ENCODE results near the gene SYDE1.
"Not testable (repeated sequence)": the region's sequence is repeated elsewhere in the genome, so short reads cannot be mapped to it uniquely, and the experiment has no call there.

SYDE1 gene, protein sequence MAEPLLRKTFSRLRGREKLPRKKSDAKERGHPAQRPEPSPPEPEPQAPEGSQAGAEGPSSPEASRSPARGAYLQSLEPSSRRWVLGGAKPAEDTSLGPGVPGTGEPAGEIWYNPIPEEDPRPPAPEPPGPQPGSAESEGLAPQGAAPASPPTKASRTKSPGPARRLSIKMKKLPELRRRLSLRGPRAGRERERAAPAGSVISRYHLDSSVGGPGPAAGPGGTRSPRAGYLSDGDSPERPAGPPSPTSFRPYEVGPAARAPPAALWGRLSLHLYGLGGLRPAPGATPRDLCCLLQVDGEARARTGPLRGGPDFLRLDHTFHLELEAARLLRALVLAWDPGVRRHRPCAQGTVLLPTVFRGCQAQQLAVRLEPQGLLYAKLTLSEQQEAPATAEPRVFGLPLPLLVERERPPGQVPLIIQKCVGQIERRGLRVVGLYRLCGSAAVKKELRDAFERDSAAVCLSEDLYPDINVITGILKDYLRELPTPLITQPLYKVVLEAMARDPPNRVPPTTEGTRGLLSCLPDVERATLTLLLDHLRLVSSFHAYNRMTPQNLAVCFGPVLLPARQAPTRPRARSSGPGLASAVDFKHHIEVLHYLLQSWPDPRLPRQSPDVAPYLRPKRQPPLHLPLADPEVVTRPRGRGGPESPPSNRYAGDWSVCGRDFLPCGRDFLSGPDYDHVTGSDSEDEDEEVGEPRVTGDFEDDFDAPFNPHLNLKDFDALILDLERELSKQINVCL

DNA sequence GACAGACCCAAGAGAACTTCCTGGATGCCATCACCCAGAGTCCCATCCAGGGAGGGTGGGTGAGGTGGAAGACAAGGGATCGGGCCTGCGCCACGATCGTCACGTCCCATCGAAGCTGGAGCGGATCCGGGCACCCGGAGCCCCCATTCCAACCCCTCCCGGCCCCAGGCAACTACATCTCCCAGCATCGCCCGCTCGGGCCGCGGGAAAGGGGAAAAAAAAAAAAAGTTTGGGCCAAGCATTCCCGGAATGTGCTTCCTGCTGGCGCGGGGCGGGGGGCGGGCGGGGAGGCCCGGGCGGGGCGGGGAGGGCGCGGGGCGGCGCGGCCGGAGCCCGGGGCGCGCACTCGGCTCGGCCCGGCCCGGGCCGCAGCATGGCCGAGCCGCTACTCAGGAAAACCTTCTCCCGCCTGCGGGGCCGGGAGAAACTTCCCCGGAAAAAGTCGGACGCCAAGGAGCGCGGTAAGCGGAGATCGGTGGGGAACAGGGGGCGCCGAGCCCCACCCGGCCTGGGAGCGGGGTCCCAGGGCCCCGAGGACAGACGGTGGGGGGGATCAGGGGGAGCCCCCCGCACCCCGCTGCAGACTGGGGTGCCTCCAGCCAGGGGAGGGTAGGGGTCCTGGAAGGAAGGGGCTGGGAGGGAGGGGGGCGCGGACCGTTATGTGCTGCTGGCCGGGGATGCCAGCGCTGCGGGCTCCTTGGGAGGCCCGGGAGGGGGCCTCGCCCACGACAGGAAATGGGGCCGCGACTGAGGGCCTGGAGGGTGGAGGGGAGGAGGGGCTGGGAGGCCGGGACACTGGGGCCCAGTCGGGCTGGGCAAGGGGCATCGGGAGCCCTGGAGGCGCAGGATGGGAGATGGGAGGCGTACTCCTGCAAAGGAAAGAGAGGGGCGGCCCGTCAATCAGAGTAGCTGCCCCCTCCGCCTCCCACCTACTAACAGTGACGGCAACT is at the start of gene SYDE1:
TSS of gene SYDE1 (plus strand) at position 341 of the 950 bp plus-strand sequence. CDS start at position 374, 33 bp downstream.
- no peak for DNase-seq

DNA sequence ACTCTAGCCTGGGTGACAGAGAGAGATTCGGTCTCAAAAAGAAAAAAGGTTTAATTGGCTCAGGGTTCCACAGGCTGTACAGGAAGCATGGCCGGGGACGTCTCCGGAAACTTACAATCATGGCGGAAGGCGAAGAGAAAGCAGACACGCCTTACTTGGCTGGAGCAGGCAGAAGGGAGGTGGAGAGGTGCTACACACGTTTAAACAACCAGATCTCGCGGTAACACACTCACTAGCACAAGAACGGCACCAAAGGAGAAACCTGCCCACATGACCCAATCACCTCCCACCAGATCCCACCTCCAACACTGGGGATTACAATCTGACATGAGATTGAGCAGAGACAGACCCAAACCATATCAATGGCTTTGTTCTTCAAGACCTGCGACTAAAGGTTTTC is 45.2 kb upstream of the SYDE1 start:
- no peak for DNase-seq

DNA sequence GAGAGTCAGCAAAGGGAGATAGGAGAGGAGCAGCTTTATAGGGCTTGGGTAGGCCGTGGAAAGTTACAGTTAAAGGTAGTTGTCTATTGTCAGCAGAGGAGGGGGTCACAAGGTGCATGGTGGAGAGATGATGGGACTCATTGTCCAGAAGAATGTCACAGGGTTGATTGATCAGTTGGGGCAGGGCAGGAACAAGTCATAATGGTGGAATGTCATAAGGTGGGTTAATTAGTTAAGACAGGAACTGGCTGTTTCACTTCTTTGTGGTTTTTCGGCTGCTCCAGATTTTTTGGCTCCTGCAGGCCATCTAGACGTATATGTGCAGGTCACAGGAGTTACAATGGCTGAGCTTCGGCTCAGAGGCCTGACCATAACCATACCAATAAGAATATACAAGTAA is 36.8 kb upstream of the SYDE1 start:
- not testable (repeated sequence) for DNase-seq

DNA sequence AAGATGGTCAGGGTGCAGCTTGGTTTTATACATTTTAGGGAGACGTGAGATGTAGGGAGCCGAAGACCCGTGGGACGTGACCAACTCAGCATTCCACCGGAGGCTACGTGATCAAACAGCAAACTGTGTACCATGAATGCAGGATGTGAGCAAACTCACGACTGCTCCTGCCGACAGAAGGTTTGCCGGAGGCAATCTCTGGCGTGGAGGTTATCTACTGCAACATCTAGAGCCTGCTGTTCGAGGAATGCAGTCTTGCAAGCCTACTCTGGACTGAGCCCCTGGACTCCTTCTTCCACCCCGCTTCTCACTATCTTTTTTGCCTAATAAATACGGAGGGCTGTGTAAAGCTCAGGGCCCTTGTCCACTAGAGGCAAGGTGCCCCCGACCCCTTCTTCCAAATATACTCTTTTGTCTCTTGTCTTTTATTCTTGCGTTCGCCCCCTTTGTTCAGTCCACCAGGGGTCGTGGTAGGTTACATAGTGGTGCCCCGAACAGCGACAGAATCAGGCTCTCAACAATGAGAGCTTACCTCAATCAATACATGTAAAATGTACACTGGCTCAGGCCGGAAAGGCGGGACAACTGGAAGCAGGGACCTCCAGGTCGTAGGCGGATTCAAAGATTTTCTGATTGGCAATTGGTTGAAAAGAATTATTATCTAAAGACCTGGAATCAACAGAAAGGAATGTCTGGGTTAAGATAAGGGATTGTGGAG is 34.1 kb upstream of the SYDE1 start:
- DNase-seq = no peak

DNA sequence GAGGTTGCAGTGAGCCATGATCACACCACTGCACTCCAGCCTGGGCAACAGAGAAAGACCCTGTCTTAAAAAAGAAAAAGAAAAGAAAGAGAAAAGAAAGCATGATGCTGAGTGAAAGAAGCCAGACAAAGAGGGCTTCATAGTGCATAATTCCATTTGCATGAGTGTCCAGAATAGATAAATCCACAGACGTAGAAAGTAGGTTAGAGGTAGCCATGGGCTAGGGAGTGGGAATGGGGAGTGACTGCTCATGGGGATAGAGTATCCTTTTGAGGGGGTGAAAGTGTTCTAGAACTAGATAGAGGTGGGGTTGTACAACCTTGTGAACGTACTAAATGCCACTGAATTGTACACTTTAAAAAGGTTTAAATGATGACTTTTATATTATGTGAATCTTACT is 32.8 kb upstream of the SYDE1 start:
- no peak for DNase-seq

DNA sequence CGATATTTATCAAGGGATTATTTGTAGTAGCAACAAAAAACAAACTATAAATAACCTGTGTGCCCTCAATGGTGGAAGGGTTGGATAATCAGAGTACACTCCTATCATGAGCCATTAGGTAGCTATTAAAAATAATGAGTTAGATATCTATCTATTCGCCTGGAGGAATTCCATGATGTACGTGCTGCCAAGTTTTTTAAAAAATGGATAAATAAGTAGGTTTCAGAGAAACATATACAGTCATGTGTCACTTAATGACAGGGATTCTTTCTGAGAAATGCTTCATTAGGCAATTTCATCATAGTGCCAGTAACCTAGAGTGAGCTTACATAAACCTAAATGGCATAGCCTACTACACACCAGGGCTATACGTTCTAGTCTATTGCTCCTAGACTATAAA is 31.4 kb upstream of the SYDE1 start:
- no peak for DNase-seq

DNA sequence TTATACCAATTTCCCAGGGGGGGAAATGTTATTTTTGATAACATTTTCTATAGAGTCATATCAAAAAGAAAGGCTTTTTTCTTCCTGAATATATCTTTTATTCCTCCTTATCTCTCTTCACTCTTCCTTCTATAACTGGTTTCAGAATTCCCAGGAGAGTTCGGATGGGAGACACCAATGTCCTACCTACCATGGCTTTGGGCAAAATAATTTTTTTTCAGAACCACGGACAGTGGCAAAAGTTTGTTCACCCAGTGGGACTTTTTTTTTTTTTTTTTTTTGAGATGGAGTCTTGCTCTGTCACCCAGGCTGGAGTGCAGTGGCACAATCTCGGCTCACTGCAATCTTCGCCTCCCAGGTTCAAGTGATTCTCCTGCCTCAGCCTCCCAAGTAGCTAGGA is 27.2 kb upstream of the SYDE1 start:
- DNase-seq = not testable (repeated sequence)

DNA sequence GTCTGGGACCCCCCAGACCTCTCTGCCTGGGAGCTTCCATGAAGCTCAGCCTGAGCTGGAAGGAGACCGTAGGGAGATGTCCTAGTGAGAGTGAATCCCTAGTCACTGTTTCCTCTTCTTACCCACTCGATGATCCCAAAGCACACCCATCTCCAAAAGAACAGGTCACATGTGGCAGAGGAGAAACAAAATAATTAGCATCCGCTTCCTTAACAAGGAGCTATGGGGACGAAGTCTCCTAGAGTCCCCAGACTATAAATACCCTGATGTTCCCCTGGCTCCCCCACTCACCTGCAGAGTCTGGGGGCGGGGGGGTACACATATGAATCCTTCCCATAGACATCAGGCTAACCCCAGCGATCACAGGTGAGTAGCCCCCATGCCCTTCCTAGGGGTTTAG is 25.3 kb upstream of the SYDE1 start, which contains the start of gene OR1I1:
TSS of gene OR1I1 (plus strand) at position 301 of the 400 bp plus-strand sequence. CDS start 4,855 bp downstream, outside the sequence.
- no peak for DNase-seq

DNA sequence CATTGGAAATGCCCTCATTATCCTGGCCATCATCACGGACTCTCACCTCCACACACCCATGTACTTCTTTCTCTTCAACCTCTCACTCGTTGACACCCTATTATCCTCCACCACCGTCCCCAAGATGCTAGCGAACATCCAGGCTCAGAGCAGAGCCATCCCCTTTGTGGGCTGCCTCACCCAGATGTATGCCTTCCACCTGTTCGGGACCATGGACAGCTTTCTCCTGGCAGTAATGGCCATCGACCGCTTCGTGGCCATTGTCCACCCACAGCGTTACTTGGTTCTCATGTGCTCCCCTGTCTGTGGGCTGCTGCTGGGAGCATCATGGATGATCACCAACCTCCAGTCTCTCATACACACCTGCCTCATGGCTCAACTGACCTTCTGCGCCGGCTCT is 20.0 kb upstream of the SYDE1 start:
- DNase-seq = no peak

DNA sequence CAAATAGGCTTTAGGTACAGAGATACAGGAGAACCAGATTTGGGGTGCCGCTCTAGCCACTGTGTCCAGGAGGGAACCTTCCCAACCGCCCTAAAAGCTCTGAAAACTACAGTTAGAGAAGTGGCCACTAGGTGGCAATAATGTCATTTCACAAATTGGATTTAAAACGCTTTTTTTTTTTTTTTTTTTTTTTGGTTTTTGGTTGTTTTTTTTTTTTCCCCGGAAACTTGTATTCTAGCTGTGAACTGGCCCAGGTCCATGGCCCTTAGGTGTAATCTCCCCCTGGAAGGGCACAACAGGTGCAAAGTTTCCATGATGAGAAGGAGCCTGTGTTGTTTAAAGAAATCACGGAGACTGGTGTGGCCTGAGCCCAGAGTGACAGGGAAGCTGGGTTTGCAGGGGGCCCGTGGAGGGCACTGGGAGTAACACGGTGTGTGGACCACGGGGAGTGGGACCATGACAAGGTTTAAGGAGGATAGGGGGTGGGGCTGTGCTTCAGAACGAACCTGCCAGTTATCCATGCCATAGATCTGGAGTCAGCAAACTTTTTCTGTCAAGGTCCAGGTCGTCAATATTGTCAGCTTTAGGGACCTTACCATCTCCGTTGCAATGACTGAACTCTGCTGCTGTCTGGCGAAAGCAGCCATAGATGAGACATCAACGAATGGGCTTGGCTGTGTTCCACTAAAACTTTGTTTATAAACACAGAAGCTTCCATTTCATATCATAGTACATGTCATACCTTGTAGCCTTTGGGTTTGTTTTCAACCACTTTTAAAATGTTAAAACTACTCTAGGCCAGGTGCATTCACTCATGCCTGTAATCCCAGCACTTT is 15.1 kb upstream of the SYDE1 start:
- DNase-seq = peak; percentile 37

DNA sequence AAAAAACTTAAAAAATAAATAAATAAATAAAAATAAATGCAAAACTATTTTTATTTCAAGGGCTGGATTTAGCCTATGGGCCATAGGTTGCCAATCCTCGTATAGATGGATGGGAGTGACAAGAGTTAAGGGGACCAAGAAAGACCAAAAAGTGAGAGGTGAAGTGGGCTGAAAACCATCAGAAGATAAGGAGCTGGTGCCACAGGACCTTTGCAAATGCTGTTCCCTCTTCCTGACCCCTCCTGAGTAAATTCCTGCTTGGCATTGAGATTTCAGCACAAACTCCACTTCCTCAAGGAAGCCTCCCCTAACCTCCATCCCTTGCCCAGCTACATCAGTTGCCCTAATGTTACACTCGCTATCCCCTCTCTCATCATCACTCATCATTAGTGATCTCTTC is 14.2 kb upstream of the SYDE1 start:
- no peak for DNase-seq

DNA sequence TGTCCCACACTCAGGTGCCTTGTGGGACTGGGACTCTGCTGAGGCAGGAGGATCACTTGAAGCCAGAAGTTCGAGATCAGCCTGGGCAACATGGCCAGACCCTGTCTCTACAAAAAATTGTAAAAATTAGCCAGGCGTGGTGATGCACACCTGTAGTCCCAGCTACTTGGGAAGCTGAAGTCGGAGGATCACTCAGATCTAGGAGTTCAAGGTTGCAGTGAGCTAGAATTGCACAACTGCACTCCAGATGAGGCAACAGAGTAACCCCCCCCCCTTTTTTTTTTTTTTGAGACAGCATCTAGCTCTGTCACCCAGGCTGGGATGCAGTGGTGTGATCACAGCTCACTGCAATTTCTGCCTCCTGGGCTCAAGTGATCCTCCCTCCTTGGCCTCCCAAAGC is 11.0 kb upstream of the SYDE1 start:
- no peak for DNase-seq

DNA sequence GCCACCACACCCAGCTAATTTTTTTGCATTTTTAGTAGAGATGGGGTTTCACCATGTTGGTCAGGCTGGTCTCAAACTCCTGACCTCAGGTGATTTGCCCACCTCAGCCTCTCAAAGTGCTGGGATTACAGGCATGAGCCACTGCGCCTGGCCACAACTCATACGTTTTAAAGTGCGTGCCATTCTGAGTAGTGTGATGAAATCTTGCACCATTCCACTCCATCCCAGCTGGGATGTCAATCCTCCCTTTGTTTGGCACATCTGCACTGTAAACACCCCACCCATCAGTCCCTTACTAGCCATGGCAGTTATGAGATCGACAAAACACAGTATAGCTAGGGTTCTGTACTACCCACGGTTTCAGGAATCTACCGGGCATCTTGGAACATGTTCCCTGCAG is 9.2 kb upstream of the SYDE1 start:
- not testable (repeated sequence) for DNase-seq

DNA sequence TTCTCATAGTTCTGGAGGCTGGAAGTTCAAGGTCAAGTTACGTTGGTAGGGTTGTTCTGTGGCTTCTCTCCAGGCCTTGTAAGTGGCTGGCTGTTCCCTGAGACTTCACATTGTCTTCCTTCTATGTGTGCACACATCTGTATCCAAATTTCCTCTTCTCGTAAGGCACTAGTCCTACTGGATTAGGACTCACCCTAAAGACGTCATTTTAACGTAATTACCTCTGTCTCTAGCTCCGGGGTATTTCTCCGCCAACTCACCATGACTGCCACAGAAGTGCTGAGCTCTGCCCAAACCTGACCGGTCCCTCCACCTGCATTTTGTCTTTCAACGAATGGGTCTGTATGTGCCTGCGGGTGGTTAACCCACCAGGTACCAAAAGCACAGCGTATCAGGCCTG is 8.7 kb upstream of the SYDE1 start:
- no peak for DNase-seq

DNA sequence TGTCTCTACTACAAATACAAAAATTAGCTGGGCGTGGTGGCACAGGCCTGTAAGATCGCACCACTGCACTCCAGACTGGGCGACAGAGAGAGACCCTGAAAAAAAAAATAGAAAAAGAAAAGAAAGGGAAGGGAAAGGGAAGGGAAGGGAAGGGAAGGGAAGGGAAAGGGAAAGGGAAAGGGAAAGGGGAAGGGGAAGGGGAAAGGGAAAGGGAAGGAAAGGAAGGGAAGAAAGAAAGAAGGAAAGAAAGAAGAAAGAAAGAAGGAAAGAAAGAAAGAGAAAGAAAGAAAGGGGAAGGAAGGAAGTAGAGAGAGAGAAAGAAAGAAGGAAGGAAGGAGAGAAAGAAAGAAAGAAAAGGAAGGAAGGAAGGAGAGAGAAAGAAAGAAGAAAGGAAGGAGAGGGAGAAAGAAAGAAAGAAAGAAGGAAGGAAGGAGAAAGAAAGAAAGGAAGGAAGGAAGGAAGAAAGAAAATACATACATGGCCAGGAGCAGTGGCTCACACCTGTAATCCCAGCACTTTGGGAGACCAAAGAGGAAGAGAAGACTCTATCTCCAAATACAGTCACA is 8.1 kb upstream of the SYDE1 start:
- no peak for DNase-seq

DNA sequence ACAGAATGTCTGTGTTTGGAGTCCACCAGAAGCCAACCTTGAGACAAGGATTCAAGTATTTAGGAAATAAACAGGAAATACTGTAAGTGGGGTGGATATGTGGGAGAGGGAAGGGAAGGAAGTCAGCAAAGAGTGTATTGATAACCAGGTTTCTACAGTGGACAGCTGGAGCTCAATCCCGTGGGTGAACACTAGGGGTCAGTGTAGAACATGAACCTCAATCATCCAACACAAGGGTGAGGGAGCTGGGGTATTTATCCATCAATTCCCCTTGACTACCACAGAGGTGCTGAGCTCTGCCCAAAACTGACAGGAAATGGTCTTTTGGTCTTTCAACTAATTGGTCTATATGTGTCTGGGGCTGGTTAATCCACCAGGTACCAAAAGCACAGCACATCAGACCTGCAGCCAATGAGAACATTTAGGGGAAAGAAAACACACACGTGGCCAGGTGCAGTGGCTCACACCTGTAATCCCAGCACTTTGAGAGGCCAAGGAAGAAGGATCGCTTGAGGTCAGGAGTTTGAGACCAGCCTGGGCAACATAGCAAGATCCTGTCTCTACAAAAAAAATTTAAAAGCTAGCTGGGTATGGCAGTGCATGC is 5.6 kb upstream of the SYDE1 start:
- DNase-seq = no peak

DNA sequence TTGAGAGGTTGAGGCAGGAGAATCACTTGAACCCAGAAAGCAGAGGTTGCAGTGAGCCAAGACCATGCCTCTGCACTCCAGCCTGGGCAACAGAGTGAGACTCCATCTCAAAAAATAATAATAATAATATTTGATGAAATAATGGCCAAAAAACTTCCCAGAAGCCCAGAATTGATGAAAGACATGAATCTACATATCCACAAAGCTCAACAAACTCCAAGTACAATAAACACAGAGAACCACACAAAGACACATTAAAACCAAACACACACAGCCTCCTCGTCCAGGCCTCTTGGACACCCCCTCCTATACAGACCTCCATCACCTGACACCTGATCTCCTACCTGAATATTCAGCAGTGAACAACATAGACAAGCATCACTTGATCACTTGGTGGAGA is 3.2 kb upstream of the SYDE1 start:
- DNase-seq = no peak

DNA sequence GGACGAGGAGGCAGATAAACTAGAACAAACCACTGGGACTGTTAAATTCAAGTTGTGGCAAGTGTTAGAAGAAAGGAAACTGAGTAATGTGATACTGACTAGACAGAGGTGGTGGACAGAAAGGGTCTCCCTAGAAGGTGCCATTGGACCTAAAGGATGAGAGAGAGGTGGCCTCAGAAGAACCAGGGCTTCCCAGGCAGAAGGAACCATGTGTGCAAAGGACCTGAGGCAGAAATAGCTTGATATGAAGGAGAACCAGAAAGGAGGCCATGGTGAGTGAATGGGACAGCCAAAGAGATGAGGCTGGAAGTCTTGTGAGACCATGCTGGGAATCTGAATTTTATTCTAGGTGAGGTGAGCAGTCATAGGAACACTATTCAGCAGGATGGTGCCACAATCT is 2.8 kb upstream of the SYDE1 start:
- DNase-seq = no peak

DNA sequence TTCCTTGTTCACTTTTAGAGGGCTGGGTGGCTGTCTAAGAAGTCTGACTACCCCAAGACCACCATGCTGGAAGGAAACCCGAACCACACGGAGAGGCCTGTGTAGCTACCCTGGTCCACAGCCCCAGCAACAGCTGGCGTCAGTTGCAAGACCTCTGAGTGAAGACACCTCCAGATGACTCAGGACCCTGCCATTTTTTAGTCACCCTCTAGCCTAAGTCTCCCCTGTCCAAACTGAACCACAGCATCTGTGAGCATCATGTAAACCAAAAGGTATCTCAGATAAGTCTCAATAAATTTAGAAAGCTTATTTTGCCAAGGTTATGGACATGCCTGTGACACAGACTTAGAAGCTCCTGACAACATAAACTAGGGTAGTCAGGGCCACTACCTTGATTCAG is 2.2 kb upstream of the SYDE1 start:
- no peak for DNase-seq

DNA sequence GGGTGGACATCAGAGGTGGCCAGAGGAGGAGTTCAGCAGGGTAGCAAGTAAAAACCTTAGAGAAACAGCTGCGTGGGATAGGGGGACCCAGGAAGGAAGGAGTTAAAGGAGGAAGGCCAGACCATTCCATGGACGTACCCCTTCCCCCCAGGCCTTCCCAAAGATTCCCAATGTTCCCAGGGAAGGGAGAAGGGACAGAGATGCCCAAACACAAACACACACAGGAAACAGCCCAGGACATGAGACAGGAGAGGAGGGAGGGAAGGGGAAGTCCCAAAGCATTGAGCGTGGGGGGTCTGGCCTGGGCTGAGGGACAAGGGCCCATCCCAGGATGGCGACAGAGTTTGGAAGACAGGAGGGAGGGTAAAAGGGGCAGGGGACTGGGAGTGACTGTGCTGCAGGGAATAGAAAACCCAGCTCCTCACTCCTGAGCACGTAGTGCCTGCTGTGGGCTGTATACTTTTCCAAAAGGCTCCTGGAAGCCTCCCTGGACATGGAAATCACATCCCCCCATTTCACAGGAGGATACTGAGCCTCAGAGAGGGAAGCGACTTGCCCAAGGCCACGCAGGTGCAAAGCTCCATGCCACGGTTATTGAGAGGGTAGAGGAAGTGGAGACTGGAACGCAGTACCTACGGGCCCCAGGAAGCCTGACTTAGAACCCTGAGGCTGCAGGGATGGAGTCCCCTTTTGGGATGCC is 1.1 kb downstream of the SYDE1 start:
- no peak for DNase-seq
